ENCODE data around the gene KCNV2.

KCNV2 gene

GRCh38 chr9:2725898-2726649, 8.8 kb downstream of the KCNV2 start:
- TF ChIP-seq CTCF (IDR thresholded peaks at IDR 0.05; ENCODE audit: borderline replicate concordance, insufficient read depth, low read depth, low read length) = no peak
- H3K4me3 ChIP-seq (ENCODE audit: low read depth, low read length) = no peak overlapping the region

GRCh38 chr9:2726650-2727340, 9.5 kb downstream of the KCNV2 start:
- no peak for TF ChIP-seq CTCF (IDR thresholded peaks at IDR 0.05; ENCODE audit: borderline replicate concordance, insufficient read depth, low read depth, low read length)
- H3K4me3 ChIP-seq (ENCODE audit: low read depth, low read length) = no peak overlapping the region

GRCh38 chr9:2727374-2727773, 10.1 kb downstream of the KCNV2 start:
- H3K4me3 ChIP-seq (ENCODE audit: low read depth, low read length) = no peak overlapping the region
- TF ChIP-seq CTCF (IDR thresholded peaks at IDR 0.05; ENCODE audit: borderline replicate concordance, insufficient read depth, low read depth, low read length) = no peak

- H3K4me3 ChIP-seq (ENCODE audit: low read depth, low read length) = no peak overlapping the region
- TF ChIP-seq CTCF (IDR thresholded peaks at IDR 0.05; ENCODE audit: borderline replicate concordance, insufficient read depth, low read depth, low read length) = peak; percentile 69; the same call in 1 of the 2 replicates
These were observed 10.8 kb downstream of the KCNV2 start for GRCh38 chr9:2727966-2728613.

GRCh38 chr9:2729003-2729402, 11.7 kb downstream of the KCNV2 start:
- TF ChIP-seq CTCF (IDR thresholded peaks at IDR 0.05; ENCODE audit: borderline replicate concordance, insufficient read depth, low read depth, low read length) = no peak
- H3K4me3 ChIP-seq (ENCODE audit: low read depth, low read length) = no peak overlapping the region

- no peak for TF ChIP-seq CTCF (IDR thresholded peaks at IDR 0.05; ENCODE audit: borderline replicate concordance, insufficient read depth, low read depth, low read length)
- H3K4me3 ChIP-seq (ENCODE audit: low read depth, low read length) = no peak overlapping the region
These were observed 12.4 kb downstream of the KCNV2 start for GRCh38 chr9:2729721-2730120.
